Panc1 (cell line): ENCODE results near the gene TNFAIP8L3.

ENCODE experiments used
- CTCF ChIP-seq: fragments of 450-650 bp; IDR thresholded peaks from 2 replicates; pipeline ENCODE4 v1.5.1; 2017; ENCODE audit warnings: mild to moderate bottlenecking
- POLR2AphosphoS5 ChIP-seq: IDR thresholded peaks from 2 replicates; pipeline ENCODE4 v1.6.1; 2012; ENCODE audit warnings: mild to moderate bottlenecking, low read depth, low read length, moderate library complexity
- REST ChIP-seq, 2 experiments: IDR thresholded peaks; 2 replicates each; pipeline ENCODE4 v1.6.1; 2011 to 2012; ENCODE audit warnings: low read depth in 2 of 2, control low read depth in 1 of 2, low read length in 1 of 2, mild to moderate bottlenecking in 1 of 2, moderate library complexity in 1 of 2; ENCODE audit not compliant: insufficient read depth in 1 of 2

GRCh38 chr15:51129535-51130188, 35.0 kb upstream of the TNFAIP8L3 start:
- TF ChIP-seq CTCF (no peak), POLR2AphosphoS5 (no peak), REST (IDR thresholded peaks at IDR 0.05; ENCODE audit: insufficient read depth in 1 of 2, low read depth in 2 of 2, low read length in 1 of 2) (no peak)
